OCI-LY1 (cell line): Measurements from ENCODE around the gene AMH.

Experiments
- EZH2 ChIP-seq: fragments of 200-600 bp; sonication (generic), shearing (Covaris generic); IDR thresholded peaks from 2 replicates; pipeline ENCODE4 v1.8.0; 2017; ENCODE audit warnings: borderline replicate concordance, mixed run types, mild to moderate bottlenecking, antibody characterized with exemption, low read length, moderate library complexity, mixed read lengths
- TF ChIP-seq, protein P1 (sequence below): fragments of 200-600 bp; sonication (generic), shearing (Covaris generic); IDR thresholded peaks from 2 replicates; pipeline ENCODE4 v1.5.1; 2017; ENCODE audit warnings: mild to moderate bottlenecking, antibody characterized with exemption, low read length, moderate library complexity, mixed read lengths

DNA sequence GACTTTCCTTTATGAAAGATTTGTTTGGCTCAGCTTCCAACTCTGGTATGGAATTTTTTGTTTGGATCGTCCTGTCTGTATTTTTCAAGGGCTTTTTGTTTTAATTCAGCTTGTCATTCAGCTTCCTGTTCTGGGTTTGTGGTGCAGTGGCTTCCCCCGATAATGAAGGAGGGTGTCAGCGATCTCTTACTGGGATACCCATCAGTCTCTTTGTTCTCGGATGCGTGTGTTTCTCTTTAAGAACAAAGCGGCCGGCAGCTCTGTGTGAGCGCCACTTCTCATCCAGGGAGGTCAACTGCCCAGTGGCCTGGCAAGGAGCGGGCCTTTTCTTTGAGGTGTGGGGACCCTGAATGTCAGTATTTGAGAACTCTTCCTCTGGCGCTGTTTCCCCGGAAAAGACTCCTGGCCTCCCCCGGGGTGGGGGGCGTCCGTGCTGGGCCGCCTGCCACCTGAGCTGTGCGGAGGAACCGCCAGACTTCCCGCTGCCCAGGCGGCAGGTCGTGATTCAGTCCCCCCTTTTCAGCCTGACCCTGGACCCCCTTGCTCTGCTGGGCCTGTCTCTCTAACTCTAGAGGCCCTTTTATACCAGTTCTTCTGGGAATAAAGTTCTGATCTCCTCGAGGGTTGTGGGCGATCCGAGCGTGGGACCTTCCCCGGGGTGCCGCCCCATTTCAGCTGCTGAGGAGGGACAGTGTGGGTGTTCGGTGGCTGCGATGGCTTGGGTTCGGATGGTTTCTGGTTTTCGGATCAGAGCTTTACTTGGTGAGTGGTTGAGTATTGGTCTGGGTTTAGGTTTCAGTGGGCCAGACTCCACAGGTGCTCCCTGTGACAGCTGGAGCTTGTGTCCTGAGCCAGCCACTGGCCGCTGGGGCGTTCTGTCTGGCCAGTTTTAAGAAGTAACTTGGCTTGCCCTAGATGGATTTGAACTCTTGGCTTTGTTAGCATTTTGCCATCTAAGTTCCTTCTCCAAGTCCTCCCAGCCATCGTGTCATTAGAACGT is 9.1 kb upstream of the AMH start:
- TF ChIP-seq, protein P1, sequence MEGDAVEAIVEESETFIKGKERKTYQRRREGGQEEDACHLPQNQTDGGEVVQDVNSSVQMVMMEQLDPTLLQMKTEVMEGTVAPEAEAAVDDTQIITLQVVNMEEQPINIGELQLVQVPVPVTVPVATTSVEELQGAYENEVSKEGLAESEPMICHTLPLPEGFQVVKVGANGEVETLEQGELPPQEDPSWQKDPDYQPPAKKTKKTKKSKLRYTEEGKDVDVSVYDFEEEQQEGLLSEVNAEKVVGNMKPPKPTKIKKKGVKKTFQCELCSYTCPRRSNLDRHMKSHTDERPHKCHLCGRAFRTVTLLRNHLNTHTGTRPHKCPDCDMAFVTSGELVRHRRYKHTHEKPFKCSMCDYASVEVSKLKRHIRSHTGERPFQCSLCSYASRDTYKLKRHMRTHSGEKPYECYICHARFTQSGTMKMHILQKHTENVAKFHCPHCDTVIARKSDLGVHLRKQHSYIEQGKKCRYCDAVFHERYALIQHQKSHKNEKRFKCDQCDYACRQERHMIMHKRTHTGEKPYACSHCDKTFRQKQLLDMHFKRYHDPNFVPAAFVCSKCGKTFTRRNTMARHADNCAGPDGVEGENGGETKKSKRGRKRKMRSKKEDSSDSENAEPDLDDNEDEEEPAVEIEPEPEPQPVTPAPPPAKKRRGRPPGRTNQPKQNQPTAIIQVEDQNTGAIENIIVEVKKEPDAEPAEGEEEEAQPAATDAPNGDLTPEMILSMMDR, result no peak
- no peak for TF ChIP-seq EZH2
